PFSK-1 (cell line): ENCODE measurements around the gene C9orf40.

ENCODE experiments used
- POLR2AphosphoS5 ChIP-seq: IDR thresholded peaks from 2 replicates; pipeline ENCODE4 v1.6.1; 2012; ENCODE audit warnings: low read depth, mild to moderate bottlenecking, control low read depth, low read length, moderate library complexity
- TF ChIP-seq, protein P1 (sequence below), 2 experiments: IDR thresholded peaks; 2 replicates each; pipeline versions ENCODE4 v1.6.1 to v1.8.0; 2011 to 2012; ENCODE audit warnings: low read depth in 2 of 2, low read length in 2 of 2, control low read depth in 1 of 2, inconsistent platforms in 1 of 2, mild to moderate bottlenecking in 1 of 2, moderate library complexity in 1 of 2; ENCODE audit not compliant: insufficient read depth in 1 of 2

DNA sequence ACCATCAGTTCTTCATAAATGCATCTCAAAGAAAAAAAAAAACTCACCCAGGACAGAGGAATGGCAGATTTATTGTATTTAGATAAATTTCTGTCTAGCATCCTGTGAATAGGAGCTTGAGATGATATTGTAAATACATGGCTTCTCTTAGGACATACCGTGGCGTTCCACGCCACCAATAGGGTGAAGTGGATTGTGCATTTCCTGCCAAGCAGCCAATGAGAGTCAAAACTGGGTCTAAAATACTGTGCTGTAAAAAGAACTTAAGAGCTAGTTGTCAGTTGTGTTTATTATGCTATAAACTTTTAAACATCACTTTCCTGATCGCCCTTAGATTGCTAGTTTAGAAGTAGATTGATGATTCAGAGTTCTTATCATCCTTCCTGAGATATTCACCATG is 44.0 kb downstream of the C9orf40 start:
- no peak for TF ChIP-seq POLR2AphosphoS5
- TF ChIP-seq, protein P1, sequence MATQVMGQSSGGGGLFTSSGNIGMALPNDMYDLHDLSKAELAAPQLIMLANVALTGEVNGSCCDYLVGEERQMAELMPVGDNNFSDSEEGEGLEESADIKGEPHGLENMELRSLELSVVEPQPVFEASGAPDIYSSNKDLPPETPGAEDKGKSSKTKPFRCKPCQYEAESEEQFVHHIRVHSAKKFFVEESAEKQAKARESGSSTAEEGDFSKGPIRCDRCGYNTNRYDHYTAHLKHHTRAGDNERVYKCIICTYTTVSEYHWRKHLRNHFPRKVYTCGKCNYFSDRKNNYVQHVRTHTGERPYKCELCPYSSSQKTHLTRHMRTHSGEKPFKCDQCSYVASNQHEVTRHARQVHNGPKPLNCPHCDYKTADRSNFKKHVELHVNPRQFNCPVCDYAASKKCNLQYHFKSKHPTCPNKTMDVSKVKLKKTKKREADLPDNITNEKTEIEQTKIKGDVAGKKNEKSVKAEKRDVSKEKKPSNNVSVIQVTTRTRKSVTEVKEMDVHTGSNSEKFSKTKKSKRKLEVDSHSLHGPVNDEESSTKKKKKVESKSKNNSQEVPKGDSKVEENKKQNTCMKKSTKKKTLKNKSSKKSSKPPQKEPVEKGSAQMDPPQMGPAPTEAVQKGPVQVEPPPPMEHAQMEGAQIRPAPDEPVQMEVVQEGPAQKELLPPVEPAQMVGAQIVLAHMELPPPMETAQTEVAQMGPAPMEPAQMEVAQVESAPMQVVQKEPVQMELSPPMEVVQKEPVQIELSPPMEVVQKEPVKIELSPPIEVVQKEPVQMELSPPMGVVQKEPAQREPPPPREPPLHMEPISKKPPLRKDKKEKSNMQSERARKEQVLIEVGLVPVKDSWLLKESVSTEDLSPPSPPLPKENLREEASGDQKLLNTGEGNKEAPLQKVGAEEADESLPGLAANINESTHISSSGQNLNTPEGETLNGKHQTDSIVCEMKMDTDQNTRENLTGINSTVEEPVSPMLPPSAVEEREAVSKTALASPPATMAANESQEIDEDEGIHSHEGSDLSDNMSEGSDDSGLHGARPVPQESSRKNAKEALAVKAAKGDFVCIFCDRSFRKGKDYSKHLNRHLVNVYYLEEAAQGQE (IDR thresholded peaks at IDR 0.05; ENCODE audit: insufficient read depth in 1 of 2, low read depth in 2 of 2, low read length in 2 of 2) = no peak
